Ishikawa (cell line): ENCODE measurements around the gene IL4R.

ENCODE experiments used
- CEBPB ChIP-seq: IDR thresholded peaks from 2 replicates; pipeline ENCODE4 v1.6.1; 2012
- CREB1 ChIP-seq: IDR thresholded peaks from 2 replicates; pipeline ENCODE4 v1.6.1; 2012; ENCODE audit warnings: low read depth
- EGR1 ChIP-seq: IDR thresholded peaks from 2 replicates; pipeline ENCODE4 v1.6.1; 2012
- EP300 ChIP-seq: IDR thresholded peaks from 2 replicates; pipeline ENCODE4 v1.6.1; 2012; ENCODE audit warnings: borderline replicate concordance
- FOXM1 ChIP-seq: IDR thresholded peaks from 2 replicates; pipeline ENCODE4 v1.6.1; 2012; ENCODE audit warnings: low read depth, borderline replicate concordance
- MAX ChIP-seq: IDR thresholded peaks from 2 replicates; pipeline ENCODE4 v1.6.1; 2012
- NFIC ChIP-seq: IDR thresholded peaks from 2 replicates; pipeline ENCODE4 v1.6.1; 2012
- RAD21 ChIP-seq: IDR thresholded peaks from 2 replicates; pipeline ENCODE4 v1.6.1; 2012; ENCODE audit warnings: low read depth
- REST ChIP-seq: IDR thresholded peaks from 2 replicates; pipeline ENCODE4 v1.6.1; 2012; ENCODE audit warnings: low read depth, mild to moderate bottlenecking
- TAF1 ChIP-seq: IDR thresholded peaks from 2 replicates; pipeline ENCODE4 v1.6.1; 2012; ENCODE audit warnings: low read depth, mild to moderate bottlenecking
- TCF12 ChIP-seq: IDR thresholded peaks from 2 replicates; pipeline ENCODE4 v1.6.1; 2012; ENCODE audit warnings: low read depth
- TEAD4 ChIP-seq: IDR thresholded peaks from 2 replicates; pipeline ENCODE4 v1.6.1; 2012
- USF1 ChIP-seq: IDR thresholded peaks from 2 replicates; pipeline ENCODE4 v1.6.1; 2012
- YY1 ChIP-seq: IDR thresholded peaks from 2 replicates; pipeline ENCODE4 v1.6.1; 2012; ENCODE audit warnings: low read depth
- ZBTB7A ChIP-seq: IDR thresholded peaks from 2 replicates; pipeline ENCODE4 v1.6.1; 2012; ENCODE audit warnings: low read depth

The IL4R gene

GRCh38 chr16:27370318-27370717, 56.5 kb downstream of the IL4R start:
- TF ChIP-seq USF1 (no peak), CREB1 (no peak), CEBPB (no peak), TAF1 (no peak), TCF12 (no peak), ZBTB7A (no peak), FOXM1 (no peak), YY1 (no peak), REST (no peak), MAX (no peak), NFIC (no peak), EGR1 (no peak), TEAD4 (no peak), EP300 (no peak), RAD21 (no peak)

GRCh38 chr16:27373312-27373711, 59.5 kb downstream of the IL4R start:
- TF ChIP-seq USF1, result no peak
- no peak for TF ChIP-seq TEAD4
- TF ChIP-seq CREB1, result no peak
- TF ChIP-seq YY1, result no peak
- no peak for TF ChIP-seq EGR1
- no peak for TF ChIP-seq TAF1
- no peak for TF ChIP-seq EP300
- no peak for TF ChIP-seq ZBTB7A
- no peak for TF ChIP-seq MAX
- TF ChIP-seq REST, result no peak
- TF ChIP-seq FOXM1, result no peak
- TF ChIP-seq TCF12, result no peak

DNA sequence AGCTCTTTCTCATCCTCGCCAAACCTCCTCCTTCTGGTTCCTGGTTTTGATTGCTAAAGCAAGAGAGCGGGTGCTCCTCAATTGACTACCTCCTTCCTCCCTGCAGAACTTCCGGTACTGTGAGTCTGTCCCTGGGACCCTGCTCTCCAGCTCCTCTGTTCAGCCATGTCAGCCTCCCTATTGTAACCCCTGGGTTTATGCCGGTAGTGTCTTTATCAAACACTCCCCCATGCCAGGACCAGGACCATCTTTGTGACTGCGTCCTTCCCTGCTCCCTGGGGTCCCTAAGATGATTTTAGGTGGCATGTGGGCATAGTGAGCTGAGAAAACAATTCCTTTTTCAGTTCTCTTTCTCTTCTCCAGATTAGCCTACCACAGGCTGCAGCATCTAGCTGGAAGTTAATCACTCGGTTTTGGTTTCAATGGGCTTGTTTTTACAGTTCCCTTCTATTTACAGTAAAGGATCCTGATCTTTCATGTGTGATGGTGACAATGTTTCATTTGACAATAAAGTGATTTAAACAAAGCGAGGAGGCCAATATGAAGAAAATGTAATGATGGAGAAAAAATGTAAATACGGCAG, 60.5 kb downstream of the IL4R start:
- TF ChIP-seq TAF1, result no peak
- TF ChIP-seq MAX, result no peak
- TF ChIP-seq RAD21, result no peak
- no peak for TF ChIP-seq USF1
- no peak for TF ChIP-seq TCF12
- TF ChIP-seq TEAD4, result no peak
- TF ChIP-seq ZBTB7A, result no peak
- no peak for TF ChIP-seq CREB1
- TF ChIP-seq NFIC, result no peak
- no peak for TF ChIP-seq CEBPB
- TF ChIP-seq REST, result no peak
- no peak for TF ChIP-seq YY1
- TF ChIP-seq EGR1, result no peak
- no peak for TF ChIP-seq EP300
- no peak for TF ChIP-seq FOXM1

- TF ChIP-seq RAD21, result peak; percentile 38; the same call in 1 of the 2 replicates
- TF ChIP-seq MAX, result peak; percentile 38; the same call in 1 of the 2 replicates
- TF ChIP-seq FOXM1, result no peak
- peak; percentile 94 for TF ChIP-seq USF1
- TF ChIP-seq ZBTB7A, result no peak
- no peak for TF ChIP-seq YY1
- no peak for TF ChIP-seq CEBPB
- no peak for TF ChIP-seq TEAD4
- no peak for TF ChIP-seq TCF12
- TF ChIP-seq CREB1, result no peak
Observed at GRCh38 chr16:27374804-27375425, 61.1 kb downstream of the IL4R start.
